GM12801 (cell line): ENCODE results near the gene VSIG1.

Source experiments
- CTCF ChIP-seq: IDR thresholded peaks from one replicate; pipeline ENCODE4 v1.5.1; 2011; ENCODE audit warnings: control low read depth; ENCODE audit not compliant: insufficient read length; ENCODE audit errors: extremely low read depth

VSIG1 gene

GRCh38 chrX:108121291-108121690 is 76.4 kb downstream of the VSIG1 start:
- no peak for TF ChIP-seq CTCF

- no peak for TF ChIP-seq CTCF
Observed at GRCh38 chrX:108122748-108123147, 77.9 kb downstream of the VSIG1 start.

- TF ChIP-seq CTCF = no peak
Observed at GRCh38 chrX:108123591-108124366, 78.9 kb downstream of the VSIG1 start.

- TF ChIP-seq CTCF = no peak
Observed at GRCh38 chrX:108126661-108127060, 81.8 kb downstream of the VSIG1 start.

- TF ChIP-seq CTCF = no peak
Observed at GRCh38 chrX:108127152-108127551, 82.3 kb downstream of the VSIG1 start.
